ENCODE results near the gene TCF4. TPM values are rescaled to one million over a fixed set of nuclear protein-coding genes. Genes with fewer than 3 reads are reported as not detected.

The TCF4 gene
- total RNA-seq, 1 donor from 2014 or later: 77.3 TPM

DNA sequence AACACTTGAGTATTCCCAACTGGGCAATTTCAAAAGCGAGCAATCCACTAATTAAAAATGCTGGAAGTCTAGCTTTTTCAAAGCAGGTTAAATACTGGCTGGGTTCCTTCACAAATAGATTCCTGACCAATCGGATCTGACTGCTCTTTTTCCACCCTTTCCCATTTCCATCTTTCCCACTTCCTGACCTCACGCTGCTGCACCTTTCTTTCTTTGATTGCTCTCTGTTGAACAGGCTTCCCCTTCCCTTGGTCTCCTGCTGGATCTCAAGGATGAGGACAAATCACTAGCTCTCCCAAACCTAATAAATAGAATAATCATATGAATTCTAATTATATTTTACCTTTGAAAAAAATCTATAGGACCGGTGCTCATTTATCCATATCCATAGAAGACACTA, 121.2 kb downstream of the TCF4 start:
- TF ChIP-seq, protein P1, sequence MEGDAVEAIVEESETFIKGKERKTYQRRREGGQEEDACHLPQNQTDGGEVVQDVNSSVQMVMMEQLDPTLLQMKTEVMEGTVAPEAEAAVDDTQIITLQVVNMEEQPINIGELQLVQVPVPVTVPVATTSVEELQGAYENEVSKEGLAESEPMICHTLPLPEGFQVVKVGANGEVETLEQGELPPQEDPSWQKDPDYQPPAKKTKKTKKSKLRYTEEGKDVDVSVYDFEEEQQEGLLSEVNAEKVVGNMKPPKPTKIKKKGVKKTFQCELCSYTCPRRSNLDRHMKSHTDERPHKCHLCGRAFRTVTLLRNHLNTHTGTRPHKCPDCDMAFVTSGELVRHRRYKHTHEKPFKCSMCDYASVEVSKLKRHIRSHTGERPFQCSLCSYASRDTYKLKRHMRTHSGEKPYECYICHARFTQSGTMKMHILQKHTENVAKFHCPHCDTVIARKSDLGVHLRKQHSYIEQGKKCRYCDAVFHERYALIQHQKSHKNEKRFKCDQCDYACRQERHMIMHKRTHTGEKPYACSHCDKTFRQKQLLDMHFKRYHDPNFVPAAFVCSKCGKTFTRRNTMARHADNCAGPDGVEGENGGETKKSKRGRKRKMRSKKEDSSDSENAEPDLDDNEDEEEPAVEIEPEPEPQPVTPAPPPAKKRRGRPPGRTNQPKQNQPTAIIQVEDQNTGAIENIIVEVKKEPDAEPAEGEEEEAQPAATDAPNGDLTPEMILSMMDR (IDR thresholded peaks at IDR 0.05): no peak
- Mint-ChIP-seq H3K27ac (ENCODE audit: unreplicated experiment) (no peak overlapping the region), H3K27me3 (ENCODE audit: unreplicated experiment) (no peaks in the 10 kb centered on the region), H3K4me1 (ENCODE audit: unreplicated experiment) (no peaks in the 10 kb centered on the region), H3K36me3 (ENCODE audit: unreplicated experiment) (peaks cover 2% of the 10 kb centered on the region), H3K4me3 (ENCODE audit: unreplicated experiment) (no peak overlapping the region), H3K9me3 (ENCODE audit: unreplicated experiment) (no peaks in the 10 kb centered on the region)
- no peak for DNase-seq (ENCODE audit: extremely low spot score, unreplicated experiment)

DNA sequence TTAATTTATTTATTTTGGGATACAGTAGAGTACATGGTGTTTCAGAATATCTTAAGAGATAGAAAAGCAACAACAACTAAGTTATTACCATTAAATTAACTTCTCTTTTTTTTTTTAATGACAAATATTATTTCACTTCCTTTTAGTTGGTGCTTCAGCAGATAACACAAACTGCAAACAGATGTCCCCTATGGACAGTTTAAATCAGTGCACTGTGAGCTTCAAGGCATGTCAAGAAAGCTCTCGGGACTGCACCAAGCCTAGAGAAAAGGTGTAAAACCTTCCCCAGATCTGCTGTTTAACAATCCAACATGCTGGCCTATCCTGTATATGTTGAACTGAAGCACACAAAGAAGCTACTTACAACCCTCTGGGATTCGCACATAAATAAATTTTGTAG, 122.7 kb downstream of the TCF4 start:
- H3K4me3 Mint-ChIP-seq (ENCODE audit: unreplicated experiment): no peak overlapping the region
- TF ChIP-seq, protein P1 (IDR thresholded peaks at IDR 0.05): no peak
- no peaks in the 10 kb centered on the region for H3K27me3 Mint-ChIP-seq (ENCODE audit: unreplicated experiment)
- no peaks in the 10 kb centered on the region for H3K9me3 Mint-ChIP-seq (ENCODE audit: unreplicated experiment)
- peaks cover 2% of the 10 kb centered on the region for H3K36me3 Mint-ChIP-seq (ENCODE audit: unreplicated experiment)
- no peak for DNase-seq (ENCODE audit: extremely low spot score, unreplicated experiment)
- H3K4me1 Mint-ChIP-seq (ENCODE audit: unreplicated experiment): no peaks in the 10 kb centered on the region
- H3K27ac Mint-ChIP-seq (ENCODE audit: unreplicated experiment): no peak overlapping the region

DNA sequence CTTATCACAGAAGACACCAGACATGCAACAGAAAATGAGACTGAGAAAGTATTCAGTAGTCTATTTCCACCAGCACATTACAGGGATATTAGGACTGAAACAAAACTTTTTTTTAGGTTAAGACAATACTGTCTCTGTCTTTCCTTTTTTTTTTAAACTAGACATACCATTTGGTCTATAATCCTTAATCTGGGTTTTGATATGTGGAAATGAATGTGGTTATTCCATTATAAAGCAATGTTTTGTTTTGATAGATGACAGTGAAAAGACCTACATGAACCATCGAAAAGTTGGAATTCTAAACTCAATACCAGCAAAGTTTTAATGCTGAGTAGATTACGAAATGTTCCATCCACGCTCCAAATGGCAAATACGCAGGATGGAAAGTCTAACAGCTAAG, 123.4 kb downstream of the TCF4 start:
- Mint-ChIP-seq H3K27ac (ENCODE audit: unreplicated experiment) (no peak overlapping the region), H3K36me3 (ENCODE audit: unreplicated experiment) (peaks cover 8% of the 10 kb centered on the region), H3K4me1 (ENCODE audit: unreplicated experiment) (no peaks in the 10 kb centered on the region), H3K27me3 (ENCODE audit: unreplicated experiment) (no peaks in the 10 kb centered on the region), H3K4me3 (ENCODE audit: unreplicated experiment) (no peak overlapping the region), H3K9me3 (ENCODE audit: unreplicated experiment) (no peaks in the 10 kb centered on the region)
- DNase-seq (ENCODE audit: extremely low spot score, unreplicated experiment): no peak
- TF ChIP-seq, protein P1 (IDR thresholded peaks at IDR 0.05): no peak

DNA sequence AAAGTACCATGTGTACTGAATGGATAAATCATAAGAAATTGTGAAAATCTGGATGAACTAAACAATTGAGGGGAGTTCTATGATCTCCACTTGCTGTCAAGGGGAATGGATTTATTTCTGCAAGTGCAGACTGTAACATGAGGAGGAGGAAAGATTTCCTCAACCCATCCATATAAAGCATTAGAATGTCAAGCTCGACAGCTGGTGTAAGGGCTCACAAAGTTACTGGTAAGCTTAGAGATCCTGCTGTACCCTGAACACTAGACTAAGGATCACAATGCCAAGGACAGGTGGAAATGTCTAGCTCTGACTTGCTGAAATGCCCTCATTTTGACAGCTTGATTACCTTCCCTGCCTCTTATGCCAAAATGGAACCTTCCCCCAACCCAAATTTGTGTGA, 125.3 kb downstream of the TCF4 start:
- H3K27ac Mint-ChIP-seq (ENCODE audit: unreplicated experiment): no peak overlapping the region
- H3K4me3 Mint-ChIP-seq (ENCODE audit: unreplicated experiment): no peak overlapping the region
- H3K27me3 Mint-ChIP-seq (ENCODE audit: unreplicated experiment): no peaks in the 10 kb centered on the region
- no peak for DNase-seq (ENCODE audit: extremely low spot score, unreplicated experiment)
- H3K4me1 Mint-ChIP-seq (ENCODE audit: unreplicated experiment): peaks cover 7% of the 10 kb centered on the region
- H3K36me3 Mint-ChIP-seq (ENCODE audit: unreplicated experiment): peaks cover 10% of the 10 kb centered on the region
- no peaks in the 10 kb centered on the region for H3K9me3 Mint-ChIP-seq (ENCODE audit: unreplicated experiment)
- TF ChIP-seq, protein P1 (IDR thresholded peaks at IDR 0.05): no peak

DNA sequence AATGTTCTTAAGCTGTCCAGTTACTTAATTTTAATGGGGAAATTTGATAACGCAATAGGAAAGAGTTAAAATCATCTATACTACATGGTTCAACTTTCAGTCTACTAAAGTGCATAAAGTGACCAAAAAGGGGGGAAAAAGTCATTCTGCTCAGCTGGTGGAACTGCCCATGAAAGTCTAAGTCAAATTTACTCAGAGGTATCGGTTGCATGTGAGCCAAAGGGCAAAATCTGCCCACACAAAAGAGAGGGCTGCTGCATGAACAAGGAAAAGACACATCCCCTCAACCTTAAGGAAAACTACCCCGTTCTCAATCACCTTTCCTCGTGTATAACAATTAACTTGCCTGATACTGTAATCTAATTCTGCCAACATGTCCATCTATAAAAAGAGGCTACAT, 126.1 kb downstream of the TCF4 start:
- Mint-ChIP-seq H3K27me3 (ENCODE audit: unreplicated experiment) (no peaks in the 10 kb centered on the region), H3K27ac (ENCODE audit: unreplicated experiment) (no peak overlapping the region), H3K9me3 (ENCODE audit: unreplicated experiment) (no peaks in the 10 kb centered on the region), H3K36me3 (ENCODE audit: unreplicated experiment) (peaks cover 10% of the 10 kb centered on the region), H3K4me1 (ENCODE audit: unreplicated experiment) (peaks cover 7% of the 10 kb centered on the region), H3K4me3 (ENCODE audit: unreplicated experiment) (no peak overlapping the region)
- TF ChIP-seq, protein P1 (IDR thresholded peaks at IDR 0.05): no peak
- DNase-seq (ENCODE audit: extremely low spot score, unreplicated experiment): no peak

All from osteocyte (in vitro differentiated cells).